HG03432 (cell line): ENCODE measurements around the gene GRAMD1A.

Source experiments
- ATAC-seq: cut with Tn5 transposase; IDR thresholded peaks from one replicate; pipeline ENCODE4 v1.9.1; 2021; ENCODE audit warnings: mild to moderate bottlenecking, moderate library complexity; ENCODE audit not compliant: unreplicated experiment

GRAMD1A gene

DNA sequence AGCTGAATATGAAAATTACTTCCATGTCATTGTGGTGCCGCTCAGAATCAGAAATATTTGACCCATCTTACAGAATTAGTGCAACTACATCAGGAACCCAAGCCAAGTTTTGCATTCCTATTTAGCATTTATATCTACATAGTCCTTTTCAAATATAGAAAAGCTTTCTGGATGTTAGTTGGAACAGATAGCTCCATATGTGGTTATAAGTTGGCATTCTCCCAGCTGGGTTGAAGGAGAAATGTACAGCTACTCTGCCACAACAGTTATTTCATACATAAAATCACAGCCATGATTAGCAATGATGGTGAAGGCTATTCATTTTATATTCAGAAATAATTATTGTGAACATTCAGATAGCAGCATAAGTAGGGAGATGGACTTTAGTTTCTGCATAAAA lies 69.6 kb downstream of the GRAMD1A start:
- no peak for ATAC-seq

GRCh38 chr19:35070471-35070870 lies 70.3 kb downstream of the GRAMD1A start:
- ATAC-seq = no peak

DNA sequence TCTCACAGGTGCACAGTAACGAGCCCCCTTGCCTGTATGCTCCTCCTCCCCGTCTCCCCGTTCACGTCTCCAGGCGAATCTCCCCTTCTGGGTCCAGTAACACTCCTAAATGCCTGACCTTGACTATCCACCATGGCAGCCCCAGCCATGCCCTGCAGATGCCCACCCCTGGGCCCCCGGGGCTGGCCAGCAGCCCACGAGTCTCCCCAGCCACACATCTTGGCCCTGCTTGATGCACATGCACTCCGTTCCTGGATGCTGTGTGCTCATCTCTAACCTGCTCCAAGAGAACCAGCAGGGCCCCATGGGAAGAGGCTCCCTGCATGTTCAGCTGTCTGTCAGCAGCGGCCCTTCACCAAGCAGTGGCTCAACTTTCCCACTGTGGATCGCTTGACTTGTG lies 73.4 kb downstream of the GRAMD1A start:
- no peak for ATAC-seq

DNA sequence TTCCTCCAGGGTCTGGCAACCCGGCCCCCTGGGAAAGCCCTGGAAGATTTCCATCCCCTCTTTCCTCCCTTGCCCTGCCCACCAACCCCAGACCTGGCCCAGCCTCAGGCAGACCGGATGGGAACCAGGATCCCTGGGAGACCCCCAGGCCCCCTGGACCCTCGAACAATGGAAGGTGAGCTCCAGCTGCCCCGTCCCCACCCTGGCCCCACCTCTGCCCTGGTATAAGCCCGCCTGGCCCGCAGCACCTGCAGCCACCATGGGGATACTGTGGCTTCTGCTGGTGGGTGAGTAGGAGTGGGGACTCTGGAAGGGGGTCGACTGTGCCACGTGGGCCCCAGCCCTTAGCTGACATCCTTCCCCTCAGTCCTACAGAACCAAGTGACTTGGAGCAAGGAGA lies 73.8 kb downstream of the GRAMD1A start:
- no peak for ATAC-seq

GRCh38 chr19:35074426-35075201 lies 74.5 kb downstream of the GRAMD1A start:
- no peak for ATAC-seq

GRCh38 chr19:35075202-35076025 lies 75.3 kb downstream of the GRAMD1A start:
- ATAC-seq = no peak

GRCh38 chr19:35076026-35076370 lies 75.9 kb downstream of the GRAMD1A start:
- ATAC-seq = no peak
